ENCODE measurements around the gene ATP6V0E2.
"Not testable (repeated sequence)": the region's sequence is repeated elsewhere in the genome, so short reads cannot be mapped to it uniquely, and the experiment has no call there.

ATP6V0E2 gene

GRCh38 chr7:149886018-149886415 is 12.2 kb downstream of the ATP6V0E2 start:
- H3K9me3 Mint-ChIP-seq: no peaks in the 10 kb centered on the region
- DNase-seq: no peak
- peaks cover 8% of the 10 kb centered on the region for H3K36me3 Mint-ChIP-seq (ENCODE audit: low read depth)
- peaks cover 12% of the 10 kb centered on the region for H3K4me1 Mint-ChIP-seq (ENCODE audit: low read depth)
- no peak overlapping the region for H3K27ac Mint-ChIP-seq
- H3K27me3 Mint-ChIP-seq: no peaks in the 10 kb centered on the region
- no peak overlapping the region for H3K4me3 Mint-ChIP-seq

GRCh38 chr7:149887311-149887710 is 13.5 kb downstream of the ATP6V0E2 start:
- peaks cover 2% of the 10 kb centered on the region for H3K36me3 Mint-ChIP-seq (ENCODE audit: low read depth)
- no peak overlapping the region for H3K4me3 Mint-ChIP-seq
- no peaks in the 10 kb centered on the region for H3K9me3 Mint-ChIP-seq
- peaks cover 12% of the 10 kb centered on the region for H3K4me1 Mint-ChIP-seq (ENCODE audit: low read depth)
- H3K27me3 Mint-ChIP-seq: no peaks in the 10 kb centered on the region
- DNase-seq: no peak
- H3K27ac Mint-ChIP-seq: no peak overlapping the region

DNA sequence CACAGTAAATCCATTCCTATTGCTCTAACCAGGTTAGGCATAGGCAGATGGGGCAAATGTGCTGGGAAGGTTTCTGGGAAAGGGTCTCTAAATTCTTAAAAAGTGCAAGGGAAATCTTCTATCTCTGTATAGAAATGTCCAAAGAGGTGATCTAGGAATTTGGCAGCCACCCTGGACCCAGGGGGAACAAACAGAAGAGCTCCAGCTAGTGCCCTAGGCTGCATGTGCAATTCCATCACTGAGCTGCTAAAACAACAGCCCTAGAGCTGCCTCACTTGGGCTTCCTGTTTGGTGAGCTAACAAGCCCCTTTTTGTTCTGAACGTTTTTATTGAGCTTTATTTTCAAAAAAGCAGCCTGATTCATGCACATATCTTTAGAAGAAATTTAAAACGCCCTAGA is 16.9 kb downstream of the ATP6V0E2 start:
- H3K4me3 Mint-ChIP-seq; H3K27me3 Mint-ChIP-seq; DNase-seq; H3K27ac Mint-ChIP-seq; H3K4me1 Mint-ChIP-seq (ENCODE audit: low read depth); H3K9me3 Mint-ChIP-seq; H3K36me3 Mint-ChIP-seq (ENCODE audit: low read depth): not testable (repeated sequence)

GRCh38 chr7:149894957-149895356 is 21.2 kb downstream of the ATP6V0E2 start:
- H3K9me3 Mint-ChIP-seq; H3K4me1 Mint-ChIP-seq (ENCODE audit: low read depth); H3K36me3 Mint-ChIP-seq (ENCODE audit: low read depth); H3K27ac Mint-ChIP-seq; DNase-seq; H3K4me3 Mint-ChIP-seq; H3K27me3 Mint-ChIP-seq: not testable (repeated sequence)

DNA sequence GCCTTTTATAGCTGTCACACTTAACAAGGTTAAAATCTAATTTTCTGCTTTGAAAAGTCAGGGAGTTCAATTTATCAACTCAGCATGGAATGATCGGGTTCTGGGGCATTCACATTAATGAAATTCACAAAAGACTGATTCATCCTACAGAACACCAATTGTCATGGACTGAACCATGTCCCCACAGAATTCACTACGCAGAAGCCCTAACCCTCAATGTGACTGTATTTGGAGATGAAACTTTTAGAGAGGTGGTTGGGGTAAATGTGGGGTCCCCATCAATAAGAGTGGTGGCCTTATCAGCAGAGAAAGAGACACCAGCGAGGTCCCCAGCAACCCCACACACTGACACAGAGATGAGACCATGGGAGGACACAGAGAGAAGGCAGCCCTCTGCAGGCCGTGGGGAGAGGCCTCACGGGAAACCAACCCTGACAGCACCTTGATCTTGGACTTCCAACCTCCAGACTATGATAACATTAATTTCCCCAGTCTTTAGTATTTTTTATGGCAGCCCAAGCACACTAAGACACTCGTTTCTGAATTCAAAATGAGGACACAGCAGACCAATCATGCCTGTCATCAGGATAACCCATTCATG is 34.1 kb downstream of the ATP6V0E2 start:
- not testable (repeated sequence) for H3K4me1 Mint-ChIP-seq (ENCODE audit: low read depth); H3K27me3 Mint-ChIP-seq; DNase-seq; H3K9me3 Mint-ChIP-seq; H3K4me3 Mint-ChIP-seq; H3K27ac Mint-ChIP-seq; H3K36me3 Mint-ChIP-seq (ENCODE audit: low read depth)

- H3K4me1 Mint-ChIP-seq (ENCODE audit: low read depth); DNase-seq; H3K4me3 Mint-ChIP-seq; H3K27me3 Mint-ChIP-seq; H3K36me3 Mint-ChIP-seq (ENCODE audit: low read depth); H3K9me3 Mint-ChIP-seq; H3K27ac Mint-ChIP-seq: not testable (repeated sequence)
These were observed 36.5 kb downstream of the ATP6V0E2 start for GRCh38 chr7:149910219-149910618.

GRCh38 chr7:149912126-149912525 is 38.4 kb downstream of the ATP6V0E2 start:
- H3K27ac Mint-ChIP-seq; H3K27me3 Mint-ChIP-seq; H3K4me3 Mint-ChIP-seq; DNase-seq; H3K9me3 Mint-ChIP-seq; H3K4me1 Mint-ChIP-seq (ENCODE audit: low read depth); H3K36me3 Mint-ChIP-seq (ENCODE audit: low read depth): not testable (repeated sequence)

DNA sequence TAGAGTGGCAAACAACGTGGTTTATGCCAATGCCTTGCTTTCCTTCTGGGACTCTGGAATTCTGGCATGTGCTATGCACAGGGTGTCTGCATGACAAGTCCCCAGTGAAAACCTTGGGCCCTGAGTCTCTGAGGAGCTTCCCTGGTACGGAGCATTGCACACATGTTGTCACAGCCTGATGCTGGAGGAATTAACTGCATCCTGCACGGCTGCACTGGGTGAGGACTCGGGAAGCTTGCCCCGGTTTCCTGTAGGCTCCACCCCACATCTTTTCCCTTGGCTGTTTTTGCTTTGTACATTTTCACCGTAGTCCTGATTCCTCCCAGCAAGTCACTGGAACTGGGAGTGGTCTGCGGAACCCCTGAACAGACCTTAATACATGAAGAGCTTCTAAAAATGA is 52.6 kb downstream of the ATP6V0E2 start:
- not testable (repeated sequence) for H3K36me3 Mint-ChIP-seq (ENCODE audit: low read depth); H3K27me3 Mint-ChIP-seq; H3K4me3 Mint-ChIP-seq; H3K9me3 Mint-ChIP-seq; DNase-seq; H3K27ac Mint-ChIP-seq; H3K4me1 Mint-ChIP-seq (ENCODE audit: low read depth)

Data from activated T-cell treated with anti-CD3 and anti-CD28 coated beads, Interleukin-2, amount 50 U/mL, for 24 hours (primary cell).